Left lung (tissue), 10 donors: Measurements from ENCODE around the gene OSBPL8. TPM values are rescaled to one million over a fixed set of nuclear protein-coding genes. Genes with fewer than 3 reads are reported as not detected.

Experiments used
- ATAC-seq: fragments of 200-7000 bp; cut with Tn5 transposase; one replicate; pipeline ENCODE4 v1.9.1; 2020; ENCODE audit warnings: moderate library complexity
- DNase-seq, 4 donors: peaks; one replicate each; pipeline ENCODE4 v3.0.0-alpha.2; 2013 to 2020
- H3K27ac ChIP-seq, 2 donors: fragments of 200-600 bp; sonication (generic) in 1 of 2; one replicate each; pipeline versions ENCODE4 v1.5.0 to v1.8.0; 2020 to 2021
- H3K27me3 ChIP-seq, 2 donors: fragments of 200-600 bp; sonication (generic) in 1 of 2; one replicate each; pipeline versions ENCODE4 v1.5.0 to v1.8.0; 2020 to 2021
- H3K36me3 ChIP-seq, 2 donors: fragments of 200-600 bp; sonication (generic) in 1 of 2; one replicate each; pipeline versions ENCODE4 v1.5.0 to v1.8.0; 2020 to 2021
- H3K4me1 ChIP-seq, 2 donors: fragments of 200-600 bp; one replicate each; pipeline ENCODE4 v1.8.0; 2021
- H3K4me3 ChIP-seq, 2 donors: fragments of 200-600 bp; sonication (generic) in 1 of 2; one replicate each; pipeline versions ENCODE4 v1.5.0 to v1.8.0; 2020 to 2021; ENCODE audit warnings: mild to moderate bottlenecking in 1 of 2
- H3K9me3 ChIP-seq, 2 donors: fragments of 200-600 bp; sonication (generic) in 1 of 2; one replicate each; pipeline versions ENCODE4 v1.5.0 to v1.8.0; 2020 to 2021
- intact Hi-C, 2 donors: fragments of 100-400 bp; cut with DNase I; formaldehyde crosslinking; loops; one replicate each; pipeline versions ENCODE4 v1.11.2 to v1.14.2; 2022
- polyA plus RNA-seq, 6 donors: library from polyadenylated mRNA; unstranded; fragments of 120-200 nt; gene quantifications; one replicate each; pipeline ENCODE4 v1.2.1, GENCODE V29; 2013; ENCODE audit not compliant: insufficient read length in 6 of 6
- total RNA-seq, 2 donors: library from RNA; stranded (reverse); fragmentation: NEBNext Ultra II Directional; extraction: Animal tissue kit (Norgen Biotek cat#: 25700); gene quantifications; one replicate each; pipeline ENCODE4 v1.2.1, GENCODE V29; 2021
- TF ChIP-seq, protein P1 (sequence below), 2 donors: fragments of 200-600 bp; sonication (generic) in 1 of 2; IDR thresholded peaks; one replicate each; pipeline versions ENCODE4 v1.5.0 to v1.8.0; 2021; ENCODE audit warnings: antibody characterized with exemption in 2 of 2
- donor health status: DM: no; HTN: yes; CAD: no.
- donor health status: DM: no; HTN: no; CAD: no.

The OSBPL8 gene
- total and polyA plus RNA-seq, 8 donors: 53.9 to 100 (median 62.5) TPM

GRCh38 chr12:76432733-76433132, 126.8 kb downstream of the OSBPL8 start:
- Histone ChIP-seq H3K27ac (no peak overlapping the region), H3K4me1 (no peaks in the 10 kb centered on the region), H3K36me3 (no peaks in the 10 kb centered on the region), H3K4me3 (no peak overlapping the region), H3K9me3 (peaks cover 0 to 28% of the 10 kb centered on the region in 2 donors), H3K27me3 (no peaks in the 10 kb centered on the region)
- TF ChIP-seq, protein P1, sequence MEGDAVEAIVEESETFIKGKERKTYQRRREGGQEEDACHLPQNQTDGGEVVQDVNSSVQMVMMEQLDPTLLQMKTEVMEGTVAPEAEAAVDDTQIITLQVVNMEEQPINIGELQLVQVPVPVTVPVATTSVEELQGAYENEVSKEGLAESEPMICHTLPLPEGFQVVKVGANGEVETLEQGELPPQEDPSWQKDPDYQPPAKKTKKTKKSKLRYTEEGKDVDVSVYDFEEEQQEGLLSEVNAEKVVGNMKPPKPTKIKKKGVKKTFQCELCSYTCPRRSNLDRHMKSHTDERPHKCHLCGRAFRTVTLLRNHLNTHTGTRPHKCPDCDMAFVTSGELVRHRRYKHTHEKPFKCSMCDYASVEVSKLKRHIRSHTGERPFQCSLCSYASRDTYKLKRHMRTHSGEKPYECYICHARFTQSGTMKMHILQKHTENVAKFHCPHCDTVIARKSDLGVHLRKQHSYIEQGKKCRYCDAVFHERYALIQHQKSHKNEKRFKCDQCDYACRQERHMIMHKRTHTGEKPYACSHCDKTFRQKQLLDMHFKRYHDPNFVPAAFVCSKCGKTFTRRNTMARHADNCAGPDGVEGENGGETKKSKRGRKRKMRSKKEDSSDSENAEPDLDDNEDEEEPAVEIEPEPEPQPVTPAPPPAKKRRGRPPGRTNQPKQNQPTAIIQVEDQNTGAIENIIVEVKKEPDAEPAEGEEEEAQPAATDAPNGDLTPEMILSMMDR (IDR thresholded peaks at IDR 0.05): no peak
- ATAC-seq (no peak), DNase-seq (no peak)
- intact Hi-C loops: no loop called here

DNA sequence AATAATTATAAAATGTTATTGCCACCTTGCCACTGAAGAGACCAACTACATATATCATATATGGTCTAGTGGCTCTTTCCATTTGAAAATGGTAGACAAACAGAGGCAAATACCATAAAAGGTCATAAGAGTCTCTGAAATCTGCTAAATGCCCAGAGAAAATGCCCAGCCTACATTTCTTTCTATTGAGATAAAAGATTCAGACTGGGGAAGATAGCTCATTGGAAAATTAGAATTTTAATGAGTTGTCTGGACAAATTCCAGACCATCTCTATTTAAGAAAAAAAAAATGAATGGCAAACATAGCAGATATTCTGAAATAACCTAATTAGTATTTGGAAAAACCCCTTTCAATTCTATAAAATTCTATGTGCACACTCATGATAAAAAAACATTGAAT, 131.5 kb downstream of the OSBPL8 start:
- TF ChIP-seq, protein P1 (IDR thresholded peaks at IDR 0.05): no peak
- Histone ChIP-seq H3K4me1 (no peaks in the 10 kb centered on the region), H3K27ac (no peak overlapping the region), H3K27me3 (no peaks in the 10 kb centered on the region), H3K36me3 (no peaks in the 10 kb centered on the region), H3K4me3 (no peak overlapping the region), H3K9me3 (peaks cover 0 to 35% of the 10 kb centered on the region in 2 donors)
- ATAC-seq (no peak), DNase-seq (no peak)
- intact Hi-C loops: no loop called here

DNA sequence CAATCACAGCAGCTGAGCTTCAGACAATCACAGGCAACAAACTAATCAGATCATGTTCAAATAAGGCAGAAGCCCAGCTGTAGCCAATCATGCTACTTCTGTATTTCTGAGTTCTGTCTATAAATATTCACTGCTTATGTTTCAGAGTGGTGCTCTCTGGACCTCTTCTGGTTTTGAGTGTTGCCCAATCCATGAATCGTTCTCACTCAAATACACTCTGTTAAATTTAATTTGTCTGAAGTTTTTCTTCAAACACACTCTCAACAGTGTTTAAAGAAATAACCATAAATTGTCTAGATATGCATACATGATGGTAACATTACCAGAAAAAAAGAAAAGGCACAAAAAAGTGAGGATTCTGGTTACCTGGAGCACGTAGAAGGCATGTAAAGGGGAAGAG, 133.4 kb downstream of the OSBPL8 start:
- no peak for ATAC-seq
- H3K27me3 ChIP-seq: no peaks in the 10 kb centered on the region
- H3K9me3 ChIP-seq: peaks cover 0 to 23% of the 10 kb centered on the region in 2 donors
- H3K4me1 ChIP-seq: no peaks in the 10 kb centered on the region
- H3K36me3 ChIP-seq: no peaks in the 10 kb centered on the region
- no peak overlapping the region for H3K4me3 ChIP-seq
- intact Hi-C loops: no loop called here
- TF ChIP-seq, protein P1 (IDR thresholded peaks at IDR 0.05): no peak
- H3K27ac ChIP-seq: no peak overlapping the region
- DNase-seq: no peak

- Histone ChIP-seq H3K27ac (no peak overlapping the region), H3K4me3 (no peak overlapping the region), H3K9me3 (peaks cover 0 to 23% of the 10 kb centered on the region in 2 donors), H3K4me1 (no peaks in the 10 kb centered on the region), H3K36me3 (no peaks in the 10 kb centered on the region), H3K27me3 (no peaks in the 10 kb centered on the region)
- TF ChIP-seq, protein P1 (IDR thresholded peaks at IDR 0.05): no peak
- intact Hi-C loops: no loop called here
- no peak for DNase-seq
- no peak for ATAC-seq
Observed at GRCh38 chr12:76424941-76425340, 134.6 kb downstream of the OSBPL8 start.

DNA sequence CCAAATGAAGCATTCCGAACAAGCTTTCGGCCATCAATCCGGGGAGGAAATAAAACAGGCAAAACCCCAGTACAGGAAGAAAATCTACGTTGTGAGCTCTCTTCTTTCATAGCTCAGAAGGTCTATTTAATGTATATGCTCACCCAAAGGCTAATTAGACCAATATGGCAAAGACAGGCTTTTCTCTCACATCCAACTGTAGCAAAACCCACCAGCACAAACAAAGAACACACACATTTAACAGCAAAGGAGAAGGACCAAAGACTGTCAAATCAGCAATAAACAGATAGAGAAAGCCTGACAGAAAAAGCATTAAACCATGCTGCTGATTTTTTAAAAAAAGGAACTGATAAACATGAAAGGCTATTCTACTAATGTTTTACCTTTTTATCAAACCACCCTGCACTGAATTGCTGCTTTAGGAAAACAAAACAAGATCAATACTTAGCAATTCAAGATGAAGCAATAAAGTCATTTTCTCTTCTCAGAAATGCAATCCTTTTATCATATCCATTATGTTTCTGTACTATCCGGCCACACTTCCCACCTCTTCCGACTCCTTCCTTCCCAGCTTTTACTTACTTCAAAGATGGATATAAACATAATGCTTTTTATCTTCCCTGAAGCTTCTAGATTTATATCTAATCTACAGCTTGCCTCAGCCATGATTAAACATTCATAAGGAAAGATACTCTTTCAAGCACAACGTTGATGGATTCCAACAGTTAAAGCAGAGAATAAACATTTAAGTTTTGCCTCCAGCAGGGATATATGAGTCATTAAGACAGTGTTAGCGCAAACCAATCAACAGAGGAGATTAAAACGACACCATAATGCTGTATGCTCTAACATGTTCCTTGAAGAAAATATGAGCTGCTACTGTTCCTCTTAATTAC, 136.8 kb downstream of the OSBPL8 start:
- Histone ChIP-seq H3K27ac (peak overlapping the region in 1 of 2 donors; percentile 28), H3K4me3 (no peak overlapping the region), H3K4me1 (no peaks in the 10 kb centered on the region), H3K36me3 (no peaks in the 10 kb centered on the region), H3K27me3 (no peaks in the 10 kb centered on the region), H3K9me3 (peaks cover 0 to 23% of the 10 kb centered on the region in 2 donors)
- DNase-seq: peak in 2 of 4 donors; percentile 19 to 28
- intact Hi-C loops: no loop called here
- TF ChIP-seq, protein P1 (IDR thresholded peaks at IDR 0.05): no peak
- ATAC-seq: no peak
